ENCODE measurements around the gene SH3GL3.

Gene SH3GL3

DNA sequence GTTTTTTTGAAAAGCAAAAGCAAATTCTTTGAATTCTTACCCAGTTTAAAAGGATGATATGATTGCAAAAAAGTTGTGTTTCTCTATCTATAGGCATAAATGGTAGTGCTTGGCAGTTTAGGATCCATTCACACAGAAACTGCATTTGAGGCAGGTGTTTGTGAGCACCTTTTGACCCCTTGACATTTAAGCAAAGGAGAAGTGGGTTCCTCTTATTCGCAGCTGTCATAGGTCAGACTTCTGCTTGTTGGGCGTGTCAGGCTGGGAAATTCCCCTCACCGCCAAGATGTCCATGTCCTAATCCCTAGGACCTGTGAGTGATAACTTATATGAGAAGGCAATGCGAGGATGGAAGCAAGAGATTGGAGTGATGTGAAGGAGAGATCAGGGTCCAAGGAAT lies 67.4 kb downstream of the SH3GL3 start:
- Mint-ChIP-seq H3K27ac (no peak overlapping the region), H3K9me3 (no peaks in the 10 kb centered on the region), H3K4me3 (no peak overlapping the region), H3K36me3 (no peaks in the 10 kb centered on the region), H3K4me1 (no peaks in the 10 kb centered on the region)
- ATAC-seq (no peak), DNase-seq (ENCODE audit: low spot score in 2 of 2) (no peak)

DNA sequence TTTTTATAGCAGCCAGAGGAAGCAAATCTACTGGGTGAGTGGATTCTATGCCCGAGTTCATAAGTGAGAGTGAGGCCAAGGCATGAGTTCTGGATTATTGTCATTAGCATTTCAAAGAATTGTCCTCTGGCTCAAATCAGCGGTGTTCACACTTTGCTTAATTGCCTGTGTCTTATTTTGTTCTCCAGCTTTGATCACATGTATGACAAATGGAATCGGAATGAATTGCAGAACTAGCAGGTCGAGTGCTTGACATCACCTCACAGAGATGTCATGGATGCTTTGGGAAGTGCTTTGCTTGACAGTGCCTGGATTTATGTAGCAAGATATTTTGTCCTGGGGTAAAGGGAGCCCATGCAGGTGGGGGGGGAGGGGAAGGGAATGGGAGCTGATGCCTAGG lies 68.0 kb downstream of the SH3GL3 start:
- no peak overlapping the region for H3K4me3 Mint-ChIP-seq
- H3K9me3 Mint-ChIP-seq = no peaks in the 10 kb centered on the region
- DNase-seq (ENCODE audit: low spot score in 2 of 2) = no peak
- no peaks in the 10 kb centered on the region for H3K36me3 Mint-ChIP-seq
- H3K27ac Mint-ChIP-seq = no peak overlapping the region
- H3K4me1 Mint-ChIP-seq = no peaks in the 10 kb centered on the region
- ATAC-seq = no peak

DNA sequence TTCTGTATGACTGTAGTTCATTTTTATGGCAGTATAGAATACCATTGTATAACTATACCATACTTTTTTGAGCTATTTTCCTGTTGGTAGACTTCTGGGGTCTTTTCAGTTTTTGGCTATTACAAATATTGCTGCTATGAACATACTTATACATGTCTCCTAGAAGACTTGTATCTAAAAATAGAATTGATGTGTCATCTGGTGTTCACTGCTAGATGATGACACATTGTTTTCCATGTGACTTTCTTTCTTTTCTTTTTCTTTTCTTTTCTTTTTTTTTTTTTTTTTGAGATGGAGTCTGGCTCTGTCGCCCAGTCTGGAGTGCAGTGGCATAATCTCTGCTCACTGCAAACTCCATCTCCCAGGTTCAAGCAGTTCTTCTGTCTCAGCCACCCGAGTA lies 69.8 kb downstream of the SH3GL3 start:
- ATAC-seq (no peak), DNase-seq (ENCODE audit: low spot score in 2 of 2) (no peak)
- Mint-ChIP-seq H3K27ac (no peak overlapping the region), H3K36me3 (no peaks in the 10 kb centered on the region), H3K9me3 (no peaks in the 10 kb centered on the region), H3K4me1 (no peaks in the 10 kb centered on the region), H3K4me3 (no peak overlapping the region)

DNA sequence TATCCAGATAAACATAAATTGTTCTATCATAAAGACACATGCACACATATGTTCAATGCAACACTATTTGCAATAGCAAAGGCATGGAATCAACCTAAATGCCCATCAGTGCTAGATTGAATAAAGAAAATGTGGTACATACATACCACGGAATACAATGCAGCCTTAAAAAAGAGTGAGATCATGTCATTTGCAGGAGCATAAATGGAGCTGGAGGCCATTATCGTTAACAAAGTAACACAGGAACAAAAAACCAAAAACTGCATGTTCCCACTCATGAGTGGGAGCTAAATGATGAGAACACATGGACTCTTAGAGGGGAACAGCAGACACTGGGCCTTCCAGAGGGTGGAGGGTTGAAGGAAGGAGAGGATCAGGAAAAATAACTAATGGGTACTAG lies 79.2 kb downstream of the SH3GL3 start:
- DNase-seq (ENCODE audit: low spot score in 2 of 2) (no peak), ATAC-seq (no peak)
- Mint-ChIP-seq H3K9me3 (peaks cover 16% of the 10 kb centered on the region), H3K4me1 (no peaks in the 10 kb centered on the region), H3K36me3 (no peaks in the 10 kb centered on the region), H3K4me3 (no peak overlapping the region), H3K27ac (no peak overlapping the region)

DNA sequence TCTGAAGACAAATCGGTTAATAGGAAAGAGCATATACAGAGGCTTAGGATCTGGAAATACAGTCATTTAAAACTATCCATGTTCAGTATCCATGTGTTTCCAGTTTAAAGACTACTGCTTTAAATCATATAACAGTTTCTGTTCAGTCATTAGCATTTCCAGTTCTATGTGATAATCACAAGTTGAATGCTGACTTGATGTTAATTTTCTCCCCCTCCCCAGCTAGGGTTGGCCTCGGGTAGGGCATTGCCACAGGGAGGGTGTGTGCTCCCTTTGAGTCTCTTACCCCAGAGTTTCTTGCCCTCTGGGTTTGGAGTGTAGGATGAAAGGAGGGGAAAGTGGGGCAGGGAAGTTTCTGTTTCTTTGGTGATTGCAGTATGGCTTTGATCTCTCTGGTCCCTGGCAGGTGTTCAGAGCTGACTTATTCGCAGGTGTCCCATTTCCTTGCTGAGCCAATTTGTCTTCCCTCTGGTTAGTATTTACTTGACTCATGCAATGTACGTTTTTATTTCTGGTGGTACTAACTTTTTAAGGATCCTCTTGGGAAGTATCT lies 86.3 kb downstream of the SH3GL3 start:
- H3K27ac Mint-ChIP-seq = no peak overlapping the region
- H3K36me3 Mint-ChIP-seq = no peaks in the 10 kb centered on the region
- H3K4me3 Mint-ChIP-seq = no peak overlapping the region
- ATAC-seq (no peak), DNase-seq (ENCODE audit: low spot score in 2 of 2) (no peak)
- H3K9me3 Mint-ChIP-seq = peaks cover 4% of the 10 kb centered on the region
- no peaks in the 10 kb centered on the region for H3K4me1 Mint-ChIP-seq

DNA sequence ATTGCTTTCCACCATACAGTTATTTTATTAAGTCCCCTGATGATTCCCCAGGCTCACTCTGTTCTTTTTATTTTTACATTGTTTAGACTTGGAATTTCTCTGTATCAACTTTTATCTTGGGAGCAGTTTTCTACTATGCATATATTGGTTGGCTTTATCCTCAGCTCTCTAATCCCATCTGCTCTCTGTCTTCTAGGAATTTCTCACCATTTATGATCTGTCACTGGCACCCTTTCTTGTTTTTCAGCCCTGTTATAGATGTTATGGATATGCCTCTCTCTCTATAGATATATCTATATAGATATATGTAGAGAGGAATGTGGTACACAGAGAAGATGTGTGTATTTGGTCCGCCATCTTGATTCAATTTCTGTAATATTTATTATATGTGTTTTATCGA lies 90.5 kb downstream of the SH3GL3 start:
- no peaks in the 10 kb centered on the region for H3K9me3 Mint-ChIP-seq
- H3K4me3 Mint-ChIP-seq = no peak overlapping the region
- no peak for ATAC-seq
- no peaks in the 10 kb centered on the region for H3K4me1 Mint-ChIP-seq
- H3K27ac Mint-ChIP-seq = no peak overlapping the region
- H3K36me3 Mint-ChIP-seq = no peaks in the 10 kb centered on the region
- DNase-seq (ENCODE audit: low spot score in 2 of 2) = no peak

DNA sequence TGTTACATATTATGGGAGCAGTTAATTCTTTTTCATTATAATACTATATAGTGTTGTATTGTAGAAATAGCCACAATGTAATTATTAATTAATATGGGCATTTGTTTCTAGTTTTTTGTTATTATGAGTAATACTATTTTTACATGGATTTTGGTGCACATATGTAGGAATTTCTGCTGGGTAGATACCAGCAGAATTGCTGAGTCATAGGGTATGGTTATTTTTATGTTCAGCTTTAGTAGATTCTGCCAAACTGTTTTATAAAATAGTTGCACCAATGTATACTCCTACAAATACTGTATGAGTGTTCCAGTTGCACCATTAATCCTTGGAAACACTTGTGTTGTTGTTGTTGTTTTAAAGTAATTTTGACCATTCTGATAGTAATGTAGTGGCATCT lies 91.5 kb downstream of the SH3GL3 start:
- no peaks in the 10 kb centered on the region for H3K4me1 Mint-ChIP-seq
- peaks cover 4% of the 10 kb centered on the region for H3K9me3 Mint-ChIP-seq
- no peaks in the 10 kb centered on the region for H3K36me3 Mint-ChIP-seq
- H3K27ac Mint-ChIP-seq = no peak overlapping the region
- H3K4me3 Mint-ChIP-seq = no peak overlapping the region
- no peak for DNase-seq (ENCODE audit: low spot score in 2 of 2)
- ATAC-seq = no peak

DNA sequence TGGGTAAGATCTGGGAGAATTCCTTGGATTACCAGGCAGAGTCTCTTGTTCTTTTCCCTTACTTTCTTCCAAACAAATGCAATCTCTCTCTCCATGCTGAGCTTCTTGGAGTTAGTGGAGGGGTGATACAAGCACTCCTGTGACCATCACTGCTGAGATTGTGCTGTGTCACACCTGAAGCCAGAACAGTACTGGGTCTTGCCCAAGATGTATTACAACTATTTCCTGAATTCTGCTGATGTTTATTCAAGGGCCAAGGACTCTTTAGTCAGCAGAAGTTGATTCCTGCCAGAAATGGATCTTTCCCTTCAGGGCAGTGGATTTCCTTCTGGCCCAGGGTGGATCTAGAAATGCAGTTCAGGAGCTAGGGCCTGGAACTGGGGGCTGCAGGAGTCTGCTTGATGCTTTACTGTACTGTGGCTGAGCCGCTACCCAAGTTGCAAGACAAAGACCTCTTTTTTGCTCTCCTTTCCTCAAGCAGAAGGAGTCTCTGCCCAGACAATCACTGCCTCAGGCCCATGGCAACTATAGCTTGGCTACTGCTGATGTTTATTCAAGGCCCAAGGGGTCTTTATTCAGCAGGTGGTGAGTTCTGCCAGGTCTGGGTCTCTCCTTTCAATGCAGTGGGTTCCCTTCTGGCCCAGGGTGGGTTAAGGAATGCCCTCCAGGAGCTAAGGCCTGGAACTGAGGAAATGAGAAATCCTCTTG lies 98.8 kb downstream of the SH3GL3 start:
- H3K36me3 Mint-ChIP-seq = no peaks in the 10 kb centered on the region
- H3K4me1 Mint-ChIP-seq = no peaks in the 10 kb centered on the region
- no peak for DNase-seq (ENCODE audit: low spot score in 2 of 2)
- H3K9me3 Mint-ChIP-seq = peaks cover 10% of the 10 kb centered on the region
- ATAC-seq = no peak
- H3K4me3 Mint-ChIP-seq = no peak overlapping the region
- H3K27ac Mint-ChIP-seq = no peak overlapping the region

DNA sequence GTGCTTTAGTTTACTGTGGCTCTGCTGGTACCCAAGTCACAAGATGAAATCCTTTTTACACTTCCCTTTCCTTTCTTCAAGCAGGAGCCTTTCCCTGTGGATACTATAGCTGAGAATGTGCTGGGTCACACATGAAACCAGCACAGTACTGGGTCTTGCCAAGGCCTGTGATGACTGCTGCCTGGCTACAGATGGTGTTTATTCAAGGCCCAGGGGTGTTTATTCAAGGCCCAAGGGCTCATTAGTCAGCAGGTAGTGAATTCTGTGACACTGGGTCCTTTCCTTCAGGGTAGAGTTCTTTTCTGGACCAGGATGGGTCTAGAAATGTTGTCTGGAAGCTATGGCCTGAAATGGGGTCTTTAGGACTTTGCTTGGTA lies 99.4 kb downstream of the SH3GL3 start:
- H3K36me3 Mint-ChIP-seq = no peaks in the 10 kb centered on the region
- ATAC-seq (no peak), DNase-seq (ENCODE audit: low spot score in 2 of 2) (no peak)
- H3K4me3 Mint-ChIP-seq = no peak overlapping the region
- peaks cover 10% of the 10 kb centered on the region for H3K9me3 Mint-ChIP-seq
- no peak overlapping the region for H3K27ac Mint-ChIP-seq
- H3K4me1 Mint-ChIP-seq = no peaks in the 10 kb centered on the region

DNA sequence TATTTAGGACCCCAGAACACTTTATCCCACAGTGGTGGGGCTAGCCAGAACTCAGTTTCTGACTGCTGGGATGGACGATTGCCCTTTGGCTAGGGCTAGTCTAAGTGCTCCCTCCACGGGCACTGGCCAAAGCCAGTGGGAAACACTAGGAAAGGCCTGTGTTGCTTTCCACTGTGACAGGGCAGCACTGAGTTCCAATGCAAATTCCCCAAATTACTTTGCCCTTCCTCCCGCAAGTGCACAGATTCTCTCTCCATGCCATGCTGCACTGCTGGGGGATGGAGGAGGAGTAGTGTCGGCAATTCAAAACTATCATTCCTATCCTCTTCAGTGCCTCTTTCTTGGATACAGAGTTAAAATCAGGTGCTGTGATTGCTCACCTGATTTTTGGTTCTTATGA lies 100.0 kb downstream of the SH3GL3 start:
- Mint-ChIP-seq H3K36me3 (no peaks in the 10 kb centered on the region), H3K9me3 (peaks cover 10% of the 10 kb centered on the region), H3K4me3 (no peak overlapping the region), H3K27ac (no peak overlapping the region), H3K4me1 (no peaks in the 10 kb centered on the region)
- ATAC-seq (no peak), DNase-seq (ENCODE audit: low spot score in 2 of 2) (no peak)

DNA sequence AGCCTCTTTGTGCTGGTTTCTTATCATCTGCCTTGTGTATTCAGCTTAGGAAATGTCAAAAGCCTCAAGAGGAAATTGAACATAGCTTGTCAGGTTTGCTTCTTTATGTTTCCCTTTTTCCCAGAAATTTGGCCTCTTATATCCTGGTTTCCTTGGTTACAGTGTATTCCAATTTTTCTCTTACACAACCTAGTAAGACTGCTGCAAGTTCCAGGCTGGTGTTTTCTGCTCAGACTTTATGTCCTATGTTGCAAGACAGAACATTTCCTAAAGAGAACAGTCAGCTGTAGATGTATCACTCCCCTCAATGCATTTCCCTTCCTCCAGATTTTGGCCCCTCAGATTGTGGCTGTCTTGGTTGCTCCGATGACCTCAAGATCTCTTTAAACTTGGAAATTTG lies 102.5 kb downstream of the SH3GL3 start:
- H3K4me1 Mint-ChIP-seq = no peaks in the 10 kb centered on the region
- ATAC-seq (no peak), DNase-seq (ENCODE audit: low spot score in 2 of 2) (no peak)
- H3K4me3 Mint-ChIP-seq = no peak overlapping the region
- peaks cover 3% of the 10 kb centered on the region for H3K9me3 Mint-ChIP-seq
- H3K27ac Mint-ChIP-seq = no peak overlapping the region
- no peaks in the 10 kb centered on the region for H3K36me3 Mint-ChIP-seq

DNA sequence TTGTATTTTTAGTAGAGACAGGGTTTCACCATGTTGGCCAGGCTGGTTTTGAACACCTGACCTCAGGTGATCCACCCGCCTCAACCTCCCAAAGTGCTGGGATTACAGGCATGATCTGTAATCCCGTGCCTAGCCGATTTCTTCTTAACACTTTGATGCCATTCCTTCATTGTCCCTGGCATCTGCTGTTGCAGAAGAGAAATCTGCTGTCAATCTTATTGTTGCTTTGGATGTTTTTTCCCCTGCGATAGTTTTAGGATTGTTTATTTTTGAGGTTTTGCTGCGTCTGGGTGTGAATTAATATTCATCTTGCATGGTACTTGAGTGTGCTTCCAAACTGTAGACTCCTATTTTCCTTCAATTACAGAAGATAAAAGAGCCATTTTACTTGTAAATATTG lies 107.4 kb downstream of the SH3GL3 start:
- Mint-ChIP-seq H3K27ac (no peak overlapping the region), H3K36me3 (no peaks in the 10 kb centered on the region), H3K4me3 (no peak overlapping the region), H3K9me3 (no peaks in the 10 kb centered on the region), H3K4me1 (no peaks in the 10 kb centered on the region)
- DNase-seq (ENCODE audit: low spot score in 2 of 2) (no peak), ATAC-seq (no peak)

DNA sequence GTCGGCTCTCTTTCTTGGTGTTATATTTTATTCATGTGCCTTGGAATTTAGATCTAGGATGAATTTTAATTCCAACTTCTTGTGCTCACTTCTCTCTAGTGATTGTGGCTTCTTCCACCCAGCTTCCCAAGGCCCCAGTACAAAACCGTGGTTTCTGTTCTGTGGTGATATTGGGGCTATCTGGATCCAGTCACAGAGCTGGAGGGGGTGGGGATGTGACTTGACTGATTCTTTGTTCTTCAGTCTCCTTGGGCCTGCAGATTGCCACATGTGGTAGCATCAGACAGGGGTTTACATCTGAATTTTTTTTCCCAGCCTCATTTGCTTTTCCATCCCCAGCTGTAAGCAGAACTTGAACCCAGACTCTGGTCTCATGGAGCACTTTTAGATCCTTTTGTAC lies 108.2 kb downstream of the SH3GL3 start:
- Mint-ChIP-seq H3K4me3 (no peak overlapping the region), H3K36me3 (no peaks in the 10 kb centered on the region), H3K27ac (no peak overlapping the region), H3K9me3 (no peaks in the 10 kb centered on the region), H3K4me1 (no peaks in the 10 kb centered on the region)
- DNase-seq (ENCODE audit: low spot score in 2 of 2) (no peak), ATAC-seq (no peak)

DNA sequence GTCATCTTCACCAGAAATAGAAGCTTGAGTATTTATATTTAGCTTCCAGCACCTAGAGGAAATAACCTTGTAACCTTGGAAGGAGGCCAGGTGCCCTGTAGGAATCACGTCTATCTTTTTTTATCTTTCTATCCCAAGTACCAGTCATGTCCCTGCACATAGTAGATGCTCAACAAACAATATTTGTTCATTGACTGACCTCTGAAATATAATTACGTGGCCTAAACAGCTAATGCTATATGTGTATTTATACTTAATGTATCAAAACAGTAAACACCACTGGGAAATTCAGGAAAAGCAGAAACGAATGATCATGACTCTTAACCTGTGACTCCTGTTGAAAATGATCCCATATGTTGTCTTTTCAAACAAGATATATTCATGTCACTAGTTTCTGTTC lies 108.9 kb downstream of the SH3GL3 start:
- Mint-ChIP-seq H3K36me3 (no peaks in the 10 kb centered on the region), H3K4me3 (no peak overlapping the region), H3K4me1 (no peaks in the 10 kb centered on the region), H3K27ac (no peak overlapping the region), H3K9me3 (no peaks in the 10 kb centered on the region)
- DNase-seq (ENCODE audit: low spot score in 2 of 2) (no peak), ATAC-seq (no peak)

DNA sequence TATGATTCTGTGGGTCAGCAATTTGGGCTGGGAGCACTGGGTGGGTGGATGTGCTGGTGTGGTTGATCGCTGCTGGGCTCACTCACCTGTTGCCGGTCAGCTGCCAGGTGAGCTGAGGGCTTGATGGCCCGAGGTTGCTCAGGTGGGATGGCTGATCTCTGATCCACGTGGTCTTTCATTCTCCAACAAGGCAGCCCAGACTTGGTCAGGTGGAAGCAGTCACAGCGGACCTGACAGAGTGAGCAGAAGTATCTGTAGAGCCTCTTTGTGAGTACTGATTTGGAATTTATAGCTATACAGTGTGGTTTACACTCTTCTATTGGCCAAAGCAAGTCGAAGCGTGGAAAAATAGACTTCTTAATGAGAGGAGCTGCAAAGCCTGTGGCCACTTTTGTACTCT lies 109.6 kb downstream of the SH3GL3 start:
- no peak overlapping the region for H3K27ac Mint-ChIP-seq
- H3K4me3 Mint-ChIP-seq = no peak overlapping the region
- no peaks in the 10 kb centered on the region for H3K9me3 Mint-ChIP-seq
- H3K36me3 Mint-ChIP-seq = no peaks in the 10 kb centered on the region
- H3K4me1 Mint-ChIP-seq = no peaks in the 10 kb centered on the region
- no peak for DNase-seq (ENCODE audit: low spot score in 2 of 2)
- no peak for ATAC-seq

DNA sequence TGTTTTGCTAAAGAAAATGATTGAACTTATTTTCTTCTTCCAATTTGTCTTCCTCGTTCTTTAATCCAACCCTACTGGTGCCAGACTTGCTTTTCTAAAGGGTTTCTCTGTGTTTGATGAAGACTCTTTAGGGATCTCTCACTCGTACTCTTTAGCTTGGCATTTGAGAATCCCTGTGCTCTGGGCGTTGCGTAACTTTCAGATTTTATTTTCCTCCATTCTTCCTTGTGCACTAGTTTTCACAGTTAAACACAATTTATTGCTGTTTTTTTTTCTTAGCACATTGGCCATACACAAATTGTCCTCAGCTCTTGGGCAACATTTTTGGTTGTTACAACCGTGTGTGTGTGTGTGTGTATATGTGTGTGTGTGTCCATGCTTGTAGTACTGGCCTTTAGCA lies 111.0 kb downstream of the SH3GL3 start:
- H3K4me1 Mint-ChIP-seq = no peaks in the 10 kb centered on the region

More for the DNA sequence above, 111.0 kb downstream of the SH3GL3 start:
- no peak for ATAC-seq
- H3K9me3 Mint-ChIP-seq = no peaks in the 10 kb centered on the region
- no peak for DNase-seq (ENCODE audit: low spot score in 2 of 2)
- no peak overlapping the region for H3K27ac Mint-ChIP-seq
- no peak overlapping the region for H3K4me3 Mint-ChIP-seq
- H3K36me3 Mint-ChIP-seq = no peaks in the 10 kb centered on the region

Measured in stimulated activated effector memory CD8-positive, alpha-beta T cell treated with anti-CD3 and anti-CD28 coated beads, Interleukin-12 subunit alpha, Interleukin-12 subunit beta, amount 100 ng/mL, for 72 hours (primary cell).